HCT116 (cell line): ENCODE results near the gene IDH3G. TPM values are rescaled to one million over a fixed set of nuclear protein-coding genes. Genes with fewer than 3 reads are reported as not detected.

ENCODE experiments used
- ATAC-seq: fragments of 200-7000 bp; cut with Tn5 transposase; 2 replicates; pipeline ENCODE4 v1.9.1; 2020; ENCODE audit warnings: mild to moderate bottlenecking, moderate library complexity
- BruUV-seq: library from RNA; stranded (reverse); fragments of 400-500 nt; replicated peaks from 2 replicates; lab custom pipeline; 2021; lab: Mats Ljungman, UMichigan
- CTCF ChIA-PET: fragments of 300-600 bp; sonication (Branson Sonifier 250); formaldehyde crosslinking; loops from one replicate; lab custom pipeline; 2021; ENCODE audit warnings: antibody characterized with exemption; lab: Charles Lee
- POLR2A ChIA-PET: fragments of 300-600, 350-600 bp; sonication (Branson Sonifier 250); formaldehyde crosslinking; loops from one replicate; lab custom pipeline; 2021; ENCODE audit warnings: antibody characterized with exemption; lab: Charles Lee
- RAD21 ChIA-PET, 2 experiments: fragments of 300-600 bp; sonication (Branson Sonifier 250); formaldehyde crosslinking; loops; one replicate each; lab custom pipeline; 2023; ENCODE audit warnings: low total read pairs in 2 of 2; ENCODE audit not compliant: uncharacterized antibody in 2 of 2, unreplicated experiment in 2 of 2, low non-redundant PET in 1 of 2; lab: Charles Lee
- DNase-seq: peaks from one replicate; pipeline ENCODE4 v3.0.0-alpha.2; 2010; ENCODE audit warnings: low read depth, low spot score
- H2AFZ ChIP-seq: fragments of 200-600 bp; shearing (Covaris generic), sonication (generic); 2 replicates; pipeline ENCODE4 v1.6.1; 2017; ENCODE audit warnings: low read depth, mixed run types, mixed read lengths, antibody characterized with exemption, low read length; ENCODE audit not compliant: poor library complexity, severe bottlenecking
- H3K27ac ChIP-seq: 2 replicates; pipeline ENCODE4 v1.5.1; 2012; ENCODE audit warnings: low read depth, low read length
- H3K27me3 ChIP-seq: fragments of 200-600 bp; sonication (generic); 2 replicates; pipeline ENCODE4 v1.6.1; 2016; ENCODE audit warnings: mixed run types, low read length, mixed read lengths; ENCODE audit not compliant: insufficient read depth
- H3K36me3 ChIP-seq, 2 experiments: fragments of 200-500 bp in 1 of 2; fragments of 200-600 bp in 1 of 2; sonication (Bioruptor generic) in 1 of 2; sonication (generic) in 1 of 2; 2 replicates each; pipeline versions ENCODE4 v1.5.1 to v1.6.1; 2014 to 2016; ENCODE audit warnings: low read length in 2 of 2, inconsistent platforms in 1 of 2, mixed read lengths in 1 of 2, mixed run types in 1 of 2; ENCODE audit not compliant: insufficient read depth in 2 of 2, control insufficient read depth in 1 of 2
- H3K4me1 ChIP-seq, 2 experiments: fragments of 200-600 bp in 1 of 2; sonication (generic) in 1 of 2; 2 replicates each; pipeline versions ENCODE4 v1.5.1 to v1.6.1; 2012 to 2017; ENCODE audit warnings: low read length in 2 of 2, inconsistent platforms in 1 of 2, mild to moderate bottlenecking in 1 of 2, mixed read lengths in 1 of 2, mixed run types in 1 of 2, moderate library complexity in 1 of 2; ENCODE audit not compliant: insufficient read depth in 2 of 2, control insufficient read depth in 1 of 2
- H3K4me2 ChIP-seq: fragments of 200-600 bp; sonication (generic); 2 replicates; pipeline ENCODE4 v1.6.1; 2017; ENCODE audit warnings: mixed run types, low read length, mixed read lengths
- H3K4me3 ChIP-seq, 2 experiments: fragments of 200-600 bp in 1 of 2; sonication (generic) in 1 of 2; replicated peaks in 1 of 2; 2 replicates each; pipeline ENCODE4 v1.5.1; 2011 to 2016; ENCODE audit warnings: low read length in 2 of 2, control low read depth in 1 of 2, low read depth in 1 of 2, mild to moderate bottlenecking in 1 of 2, mixed read lengths in 1 of 2, mixed run types in 1 of 2
- H3K79me2 ChIP-seq: fragments of 200-600 bp; sonication (generic); 2 replicates; pipeline ENCODE4 v1.6.1; 2017; ENCODE audit warnings: mild to moderate bottlenecking, mixed run types, low read length, moderate library complexity, mixed read lengths; ENCODE audit not compliant: insufficient read depth
- H3K9ac ChIP-seq: fragments of 200-600 bp; sonication (generic); 2 replicates; pipeline ENCODE4 v1.6.1; 2016; ENCODE audit warnings: low read length, mixed read lengths
- H3K9me2 ChIP-seq: fragments of 200-600 bp; sonication (generic), shearing (Covaris generic); 2 replicates; pipeline ENCODE4 v1.6.1; 2017; ENCODE audit warnings: mixed run types, mild to moderate bottlenecking, moderate library complexity; ENCODE audit not compliant: insufficient read depth
- H3K9me3 ChIP-seq, 2 experiments: fragments of 200-500 bp in 1 of 2; fragments of 200-600 bp in 1 of 2; sonication (Bioruptor generic) in 1 of 2; sonication (generic) in 1 of 2; 2 replicates each; pipeline ENCODE4 v1.6.1; 2014 to 2017; ENCODE audit warnings: low read length in 2 of 2, mixed read lengths in 2 of 2, inconsistent platforms in 1 of 2, low read depth in 1 of 2, mild to moderate bottlenecking in 1 of 2, mixed run types in 1 of 2, moderate library complexity in 1 of 2; ENCODE audit not compliant: control insufficient read depth in 1 of 2, insufficient read depth in 1 of 2
- H4K20me1 ChIP-seq: fragments of 200-600 bp; sonication (generic), shearing (Covaris generic); 2 replicates; pipeline ENCODE4 v1.6.1; 2017; ENCODE audit warnings: mixed run types, mild to moderate bottlenecking, moderate library complexity; ENCODE audit not compliant: insufficient read depth
- ATF3 ChIP-seq: IDR thresholded peaks from 2 replicates; pipeline ENCODE4 v1.6.1; 2012
- CBX3 ChIP-seq: IDR thresholded peaks from 2 replicates; pipeline ENCODE4 v1.6.1; 2012; ENCODE audit warnings: low read depth
- EZH2 ChIP-seq: fragments of 200-600 bp; sonication (generic); IDR thresholded peaks from 2 replicates; pipeline ENCODE4 v1.6.1; 2017; ENCODE audit warnings: antibody characterized with exemption, mixed run types
- RAD21 ChIP-seq: IDR thresholded peaks from 2 replicates; pipeline ENCODE4 v1.6.1; 2012; ENCODE audit warnings: low read depth, mild to moderate bottlenecking
- SIN3A ChIP-seq: IDR thresholded peaks from 2 replicates; pipeline ENCODE4 v1.6.1; 2012; ENCODE audit warnings: low read depth
- SP1 ChIP-seq: IDR thresholded peaks from 2 replicates; pipeline ENCODE4 v1.6.1; 2012; ENCODE audit warnings: low read depth
- SRF ChIP-seq: IDR thresholded peaks from 2 replicates; pipeline ENCODE4 v1.6.1; 2012; ENCODE audit warnings: low read depth
- intact Hi-C: fragments of 100-400 bp; cut with micrococcal nuclease; formaldehyde crosslinking; loops from 2 replicates; pipeline ENCODE4 v1.10.0; 2022
- total RNA-seq: library from RNA; stranded (reverse); gene quantifications from one replicate; pipeline ENCODE4 v1.2.1, GENCODE V29; 2021; ENCODE audit not compliant: unreplicated experiment
- TF ChIP-seq, protein P1 (sequence below): IDR thresholded peaks from 2 replicates; pipeline ENCODE4 v1.6.1; 2011; ENCODE audit warnings: mild to moderate bottlenecking, low read length, moderate library complexity; ENCODE audit not compliant: insufficient replicate concordance; ENCODE audit errors: extremely low read depth
- TF ChIP-seq, protein P2 (sequence below), 3 experiments: fragments of 200-600 bp in 1 of 3; sonication (generic) in 1 of 3; IDR thresholded peaks in 2 of 3; conservative IDR thresholded peaks in 1 of 3; 2 replicates each; pipeline ENCODE4 v1.5.1; 2012 to 2017; ENCODE audit warnings: low read depth in 2 of 3, low read length in 2 of 3, antibody characterized with exemption in 1 of 3, borderline replicate concordance in 1 of 3, control low read depth in 1 of 3, mild to moderate bottlenecking in 1 of 3, mixed read lengths in 1 of 3, mixed run types in 1 of 3, moderate library complexity in 1 of 3; ENCODE audit not compliant: insufficient read depth in 1 of 3
- TF ChIP-seq, protein P3 (sequence below): IDR thresholded peaks from 2 replicates; pipeline ENCODE4 v1.6.1; 2012

The IDH3G gene
- total RNA-seq, 1 experiment from 2014 or later, result 49.7 TPM

- TF ChIP-seq, protein P1, sequence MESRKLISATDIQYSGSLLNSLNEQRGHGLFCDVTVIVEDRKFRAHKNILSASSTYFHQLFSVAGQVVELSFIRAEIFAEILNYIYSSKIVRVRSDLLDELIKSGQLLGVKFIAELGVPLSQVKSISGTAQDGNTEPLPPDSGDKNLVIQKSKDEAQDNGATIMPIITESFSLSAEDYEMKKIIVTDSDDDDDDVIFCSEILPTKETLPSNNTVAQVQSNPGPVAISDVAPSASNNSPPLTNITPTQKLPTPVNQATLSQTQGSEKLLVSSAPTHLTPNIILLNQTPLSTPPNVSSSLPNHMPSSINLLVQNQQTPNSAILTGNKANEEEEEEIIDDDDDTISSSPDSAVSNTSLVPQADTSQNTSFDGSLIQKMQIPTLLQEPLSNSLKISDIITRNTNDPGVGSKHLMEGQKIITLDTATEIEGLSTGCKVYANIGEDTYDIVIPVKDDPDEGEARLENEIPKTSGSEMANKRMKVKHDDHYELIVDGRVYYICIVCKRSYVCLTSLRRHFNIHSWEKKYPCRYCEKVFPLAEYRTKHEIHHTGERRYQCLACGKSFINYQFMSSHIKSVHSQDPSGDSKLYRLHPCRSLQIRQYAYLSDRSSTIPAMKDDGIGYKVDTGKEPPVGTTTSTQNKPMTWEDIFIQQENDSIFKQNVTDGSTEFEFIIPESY, result no peak
These were observed 31.5 kb downstream of the IDH3G start (continued) for GRCh38 chrX:153762626-153763173.

- no peaks in the 10 kb centered on the region for H3K36me3 ChIP-seq
- no peak overlapping the region for H3K27ac ChIP-seq
- no peak overlapping the region for H2AFZ ChIP-seq
- intact Hi-C loops, result no loop called here
- no TSS peak for BruUV-seq
- no peaks in the 10 kb centered on the region for H3K27me3 ChIP-seq
- H3K9me2 ChIP-seq, result no peaks in the 10 kb centered on the region
- H3K9me3 ChIP-seq, result no peaks in the 10 kb centered on the region
- ChIA-PET POLR2A (no interaction called here), RAD21 (no interaction called here), CTCF (no interaction called here)
- ATAC-seq (no peak), DNase-seq (no peak)
- H3K4me2 ChIP-seq, result no peak overlapping the region
- H4K20me1 ChIP-seq, result no peaks in the 10 kb centered on the region
- no peak overlapping the region for H3K9ac ChIP-seq
- peaks cover 0 to 10% of the 10 kb centered on the region in 2 experiments; a peak in 2 of 4 replicates for H3K4me1 ChIP-seq
- H3K79me2 ChIP-seq, result no peaks in the 10 kb centered on the region
- H3K4me3 ChIP-seq, result no peak overlapping the region
- TF ChIP-seq SIN3A (no peak), SP1 (no peak), EZH2 (no peak), ATF3 (no peak), SRF (no peak), RAD21 (no peak), CBX3 (no peak)
- TF ChIP-seq, protein P2, sequence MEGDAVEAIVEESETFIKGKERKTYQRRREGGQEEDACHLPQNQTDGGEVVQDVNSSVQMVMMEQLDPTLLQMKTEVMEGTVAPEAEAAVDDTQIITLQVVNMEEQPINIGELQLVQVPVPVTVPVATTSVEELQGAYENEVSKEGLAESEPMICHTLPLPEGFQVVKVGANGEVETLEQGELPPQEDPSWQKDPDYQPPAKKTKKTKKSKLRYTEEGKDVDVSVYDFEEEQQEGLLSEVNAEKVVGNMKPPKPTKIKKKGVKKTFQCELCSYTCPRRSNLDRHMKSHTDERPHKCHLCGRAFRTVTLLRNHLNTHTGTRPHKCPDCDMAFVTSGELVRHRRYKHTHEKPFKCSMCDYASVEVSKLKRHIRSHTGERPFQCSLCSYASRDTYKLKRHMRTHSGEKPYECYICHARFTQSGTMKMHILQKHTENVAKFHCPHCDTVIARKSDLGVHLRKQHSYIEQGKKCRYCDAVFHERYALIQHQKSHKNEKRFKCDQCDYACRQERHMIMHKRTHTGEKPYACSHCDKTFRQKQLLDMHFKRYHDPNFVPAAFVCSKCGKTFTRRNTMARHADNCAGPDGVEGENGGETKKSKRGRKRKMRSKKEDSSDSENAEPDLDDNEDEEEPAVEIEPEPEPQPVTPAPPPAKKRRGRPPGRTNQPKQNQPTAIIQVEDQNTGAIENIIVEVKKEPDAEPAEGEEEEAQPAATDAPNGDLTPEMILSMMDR (IDR thresholded peaks at IDR 0.05 in 2 of 3, conservative IDR thresholded peaks at IDR 0.05 in 1 of 3; ENCODE audit: borderline replicate concordance in 1 of 3, insufficient read depth in 1 of 3, low read depth in 2 of 3, low read length in 2 of 3), result no peak
- TF ChIP-seq, protein P1, result no peak
- TF ChIP-seq, protein P3, sequence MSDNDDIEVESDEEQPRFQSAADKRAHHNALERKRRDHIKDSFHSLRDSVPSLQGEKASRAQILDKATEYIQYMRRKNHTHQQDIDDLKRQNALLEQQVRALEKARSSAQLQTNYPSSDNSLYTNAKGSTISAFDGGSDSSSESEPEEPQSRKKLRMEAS, result no peak
These were observed 32.3 kb downstream of the IDH3G start for GRCh38 chrX:153761863-153762262.
